ENCODE measurements around the gene TMEM145.

DNA sequence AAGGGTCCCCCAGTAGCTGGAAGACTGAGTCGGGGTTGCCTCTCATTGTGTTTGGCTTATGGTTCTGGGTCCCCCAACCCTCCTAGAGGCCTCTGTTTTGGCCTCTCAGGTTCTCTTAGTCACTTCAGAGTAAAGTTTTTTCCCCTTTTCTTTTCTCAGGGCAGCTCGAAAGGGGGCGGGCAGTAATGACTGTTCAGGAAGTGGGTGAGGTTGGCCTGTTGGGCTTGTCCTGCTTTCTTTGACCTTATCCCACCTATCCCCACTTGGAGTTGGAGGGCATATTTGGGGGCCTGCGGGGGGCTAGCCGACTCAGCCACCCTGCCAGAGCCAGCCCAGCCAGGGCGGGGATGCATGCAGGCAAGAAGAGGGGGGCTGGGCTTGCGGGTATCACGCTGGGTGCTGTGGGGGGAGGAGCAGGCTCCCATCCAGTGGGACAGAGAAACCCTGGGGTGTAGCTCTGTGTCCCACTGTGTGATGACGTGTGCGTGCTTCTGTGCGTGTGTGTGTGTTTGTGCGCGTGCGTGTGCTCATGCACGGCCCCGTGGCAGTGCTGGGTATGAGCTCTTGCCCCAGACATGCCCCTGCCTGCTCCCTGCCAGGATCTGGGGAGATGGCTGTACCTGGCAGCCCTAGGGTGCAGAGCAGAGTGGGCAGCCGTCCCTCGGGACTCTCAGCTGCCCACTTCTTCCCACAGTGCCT lies 42.6 kb upstream of the TMEM145 start:
- TF ChIP-seq, protein P1, sequence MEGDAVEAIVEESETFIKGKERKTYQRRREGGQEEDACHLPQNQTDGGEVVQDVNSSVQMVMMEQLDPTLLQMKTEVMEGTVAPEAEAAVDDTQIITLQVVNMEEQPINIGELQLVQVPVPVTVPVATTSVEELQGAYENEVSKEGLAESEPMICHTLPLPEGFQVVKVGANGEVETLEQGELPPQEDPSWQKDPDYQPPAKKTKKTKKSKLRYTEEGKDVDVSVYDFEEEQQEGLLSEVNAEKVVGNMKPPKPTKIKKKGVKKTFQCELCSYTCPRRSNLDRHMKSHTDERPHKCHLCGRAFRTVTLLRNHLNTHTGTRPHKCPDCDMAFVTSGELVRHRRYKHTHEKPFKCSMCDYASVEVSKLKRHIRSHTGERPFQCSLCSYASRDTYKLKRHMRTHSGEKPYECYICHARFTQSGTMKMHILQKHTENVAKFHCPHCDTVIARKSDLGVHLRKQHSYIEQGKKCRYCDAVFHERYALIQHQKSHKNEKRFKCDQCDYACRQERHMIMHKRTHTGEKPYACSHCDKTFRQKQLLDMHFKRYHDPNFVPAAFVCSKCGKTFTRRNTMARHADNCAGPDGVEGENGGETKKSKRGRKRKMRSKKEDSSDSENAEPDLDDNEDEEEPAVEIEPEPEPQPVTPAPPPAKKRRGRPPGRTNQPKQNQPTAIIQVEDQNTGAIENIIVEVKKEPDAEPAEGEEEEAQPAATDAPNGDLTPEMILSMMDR (IDR thresholded peaks at IDR 0.05 in 2 of 3, conservative IDR thresholded peaks at IDR 0.05 in 1 of 3; ENCODE audit: insufficient read depth in 2 of 3, low read depth in 1 of 3, low read length in 3 of 3), result no peak
- TF ChIP-seq NONO (IDR thresholded peaks at IDR 0.05; ENCODE audit: low read depth in 2 of 2, low read length in 1 of 2) (no peak), POLR2A (conservative IDR thresholded peaks at IDR 0.05) (0 out of 2 replicates have a peak, but pooled peaks have one; percentile 33), ZFX (CRISPR knock-in tag; IDR thresholded peaks at IDR 0.05) (no peak; the same call in 1 of the 2 replicates), ZBTB7A (IDR thresholded peaks at IDR 0.05; ENCODE audit: borderline replicate concordance, control insufficient read depth, low read depth, low read length) (peak; percentile 67; the same call in 1 of the 2 replicates)
- TF ChIP-seq, protein P2, sequence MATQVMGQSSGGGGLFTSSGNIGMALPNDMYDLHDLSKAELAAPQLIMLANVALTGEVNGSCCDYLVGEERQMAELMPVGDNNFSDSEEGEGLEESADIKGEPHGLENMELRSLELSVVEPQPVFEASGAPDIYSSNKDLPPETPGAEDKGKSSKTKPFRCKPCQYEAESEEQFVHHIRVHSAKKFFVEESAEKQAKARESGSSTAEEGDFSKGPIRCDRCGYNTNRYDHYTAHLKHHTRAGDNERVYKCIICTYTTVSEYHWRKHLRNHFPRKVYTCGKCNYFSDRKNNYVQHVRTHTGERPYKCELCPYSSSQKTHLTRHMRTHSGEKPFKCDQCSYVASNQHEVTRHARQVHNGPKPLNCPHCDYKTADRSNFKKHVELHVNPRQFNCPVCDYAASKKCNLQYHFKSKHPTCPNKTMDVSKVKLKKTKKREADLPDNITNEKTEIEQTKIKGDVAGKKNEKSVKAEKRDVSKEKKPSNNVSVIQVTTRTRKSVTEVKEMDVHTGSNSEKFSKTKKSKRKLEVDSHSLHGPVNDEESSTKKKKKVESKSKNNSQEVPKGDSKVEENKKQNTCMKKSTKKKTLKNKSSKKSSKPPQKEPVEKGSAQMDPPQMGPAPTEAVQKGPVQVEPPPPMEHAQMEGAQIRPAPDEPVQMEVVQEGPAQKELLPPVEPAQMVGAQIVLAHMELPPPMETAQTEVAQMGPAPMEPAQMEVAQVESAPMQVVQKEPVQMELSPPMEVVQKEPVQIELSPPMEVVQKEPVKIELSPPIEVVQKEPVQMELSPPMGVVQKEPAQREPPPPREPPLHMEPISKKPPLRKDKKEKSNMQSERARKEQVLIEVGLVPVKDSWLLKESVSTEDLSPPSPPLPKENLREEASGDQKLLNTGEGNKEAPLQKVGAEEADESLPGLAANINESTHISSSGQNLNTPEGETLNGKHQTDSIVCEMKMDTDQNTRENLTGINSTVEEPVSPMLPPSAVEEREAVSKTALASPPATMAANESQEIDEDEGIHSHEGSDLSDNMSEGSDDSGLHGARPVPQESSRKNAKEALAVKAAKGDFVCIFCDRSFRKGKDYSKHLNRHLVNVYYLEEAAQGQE (IDR thresholded peaks at IDR 0.05; ENCODE audit: borderline replicate concordance), result no peak
- TF ChIP-seq, protein P2 (CRISPR knock-in tag; IDR thresholded peaks at IDR 0.05; ENCODE audit: low read depth), result no peak

Data from K562 (cell line).